H1 (cell line): ENCODE measurements around the gene CD48. TPM values are rescaled to one million over a fixed set of nuclear protein-coding genes. Genes with fewer than 3 reads are reported as not detected.

Experiments used
- CTCF ChIA-PET: fragments of 300-600 bp; sonication (Branson Sonifier 250); formaldehyde crosslinking; loops from one replicate; lab custom pipeline; 2021; ENCODE audit not compliant: partially characterized antibody; lab: Charles Lee
- POLR2A ChIA-PET: fragments of 300-600 bp; sonication (Branson Sonifier 250); formaldehyde crosslinking; loops from one replicate; lab custom pipeline; 2021; ENCODE audit warnings: inconsistent platforms; ENCODE audit not compliant: partially characterized antibody; lab: Charles Lee
- DNase-seq, 2 experiments: peaks; one replicate each; pipeline versions ENCODE4 v3.0.0 to v3.0.0-alpha.2; 2010 to 2022; ENCODE audit warnings: low spot score in 2 of 2, low read depth in 1 of 2, mixed read lengths in 1 of 2
- FAIRE-seq: peaks from 2 replicates; lab custom pipeline; 2011; peaks lifted over from hg19 to GRCh38; lab: Jason Lieb, UNC
- H2AFZ ChIP-seq: 2 replicates; pipeline ENCODE4 v1.8.1; 2012; ENCODE audit warnings: low read length, inconsistent platforms
- H2AK5ac ChIP-seq: 2 replicates; pipeline ENCODE4 v1.6.1; 2013; ENCODE audit warnings: low read depth, low read length
- H2BK120ac ChIP-seq: replicated peaks from 2 replicates; pipeline ENCODE3; 2013; ENCODE audit warnings: low read depth, low read length, inconsistent platforms
- H2BK12ac ChIP-seq: 2 replicates; pipeline ENCODE4 v1.6.1; 2013; ENCODE audit warnings: low read depth, low read length
- H2BK15ac ChIP-seq: 2 replicates; pipeline ENCODE4 v1.6.1; 2013; ENCODE audit warnings: low read length
- H2BK20ac ChIP-seq: 2 replicates; pipeline ENCODE4 v1.6.1; 2013; ENCODE audit warnings: low read length
- H2BK5ac ChIP-seq: 2 replicates; pipeline ENCODE4 v1.6.1; 2013; ENCODE audit warnings: low read depth, low read length
- H3K14ac ChIP-seq: 2 replicates; pipeline ENCODE4 v1.6.1; 2013; ENCODE audit warnings: inconsistent platforms; ENCODE audit not compliant: insufficient read length
- H3K18ac ChIP-seq: 2 replicates; pipeline ENCODE4 v1.6.1; 2013; ENCODE audit warnings: low read length; ENCODE audit errors: extremely low read depth
- H3K23ac ChIP-seq: 2 replicates; pipeline ENCODE4 v1.6.1; 2013; ENCODE audit warnings: inconsistent platforms; ENCODE audit not compliant: insufficient read length
- H3K23me2 ChIP-seq: 2 replicates; pipeline ENCODE4 v1.6.1; 2013; ENCODE audit warnings: low read depth, low read length
- H3K27ac ChIP-seq: 2 replicates; pipeline ENCODE4 v1.6.1; 2011; ENCODE audit warnings: low read depth, low read length, inconsistent platforms
- H3K27me3 ChIP-seq, 4 experiments: replicated peaks in 1 of 4; 1 replicate in 1 of 4; 2 replicates in 3 of 4; pipeline versions ENCODE4 v1.6.1 to v1.8.1; 2011 to 2013; ENCODE audit warnings: low read length in 3 of 4, mild to moderate bottlenecking in 3 of 4, inconsistent platforms in 2 of 4, mixed read lengths in 2 of 4, moderate library complexity in 1 of 4; ENCODE audit not compliant: control insufficient read depth in 3 of 4, insufficient read depth in 3 of 4; ENCODE audit errors: extremely low read depth in 1 of 4
- H3K36me3 ChIP-seq, 4 experiments: 2 replicates each; pipeline versions ENCODE4 v1.6.1 to v1.8.1; 2011 to 2013; ENCODE audit warnings: mild to moderate bottlenecking in 4 of 4, low read length in 3 of 4, moderate library complexity in 2 of 4, control low read depth in 1 of 4, inconsistent platforms in 1 of 4; ENCODE audit not compliant: insufficient read depth in 4 of 4, control insufficient read depth in 2 of 4
- H3K4ac ChIP-seq: replicated peaks from 2 replicates; pipeline ENCODE3; 2013; ENCODE audit warnings: low read length, low read depth, mixed read lengths, inconsistent platforms; ENCODE audit not compliant: insufficient read length
- H3K4me1 ChIP-seq, 4 experiments: replicated peaks in 1 of 4; 1 replicate in 1 of 4; 2 replicates in 3 of 4; pipeline versions ENCODE4 v1.6.1 to v1.8.1; 2011 to 2013; ENCODE audit warnings: low read length in 3 of 4, inconsistent platforms in 2 of 4, mixed read lengths in 1 of 4; ENCODE audit not compliant: insufficient read depth in 4 of 4, control insufficient read depth in 3 of 4
- H3K4me2 ChIP-seq, 2 experiments: 2 replicates each; pipeline versions ENCODE4 v1.6.1 to v1.8.1; 2011 to 2013; ENCODE audit warnings: low read depth in 2 of 2, low read length in 2 of 2, control low read depth in 1 of 2, inconsistent platforms in 1 of 2, mild to moderate bottlenecking in 1 of 2; ENCODE audit not compliant: insufficient read depth in 1 of 2
- H3K4me3 ChIP-seq, 4 experiments: fragments of 200-600, 300-600 bp in 1 of 4; sonication (generic), shearing (Covaris generic), sonication (Bioruptor Twin) in 1 of 4; 2 replicates each; pipeline versions ENCODE4 v1.5.1 to v1.8.1; 2011 to 2016; ENCODE audit warnings: low read length in 4 of 4, low read depth in 3 of 4, control low read depth in 2 of 4, inconsistent platforms in 2 of 4, mild to moderate bottlenecking in 2 of 4, mixed read lengths in 1 of 4, moderate library complexity in 1 of 4; ENCODE audit not compliant: insufficient read depth in 2 of 4; ENCODE audit errors: extremely low read depth in 1 of 4
- H3K56ac ChIP-seq: replicated peaks from 2 replicates; pipeline ENCODE3; 2013; ENCODE audit warnings: low read depth, mild to moderate bottlenecking, mixed read lengths, low read length, inconsistent platforms; ENCODE audit not compliant: insufficient read length
- H3K79me1 ChIP-seq: 2 replicates; pipeline ENCODE4 v1.6.1; 2013; ENCODE audit warnings: low read depth, low read length, control low read depth
- H3K79me2 ChIP-seq, 2 experiments: 2 replicates each; pipeline versions ENCODE4 v1.6.1 to v1.8.1; 2012 to 2013; ENCODE audit warnings: low read length in 2 of 2, mild to moderate bottlenecking in 2 of 2, inconsistent platforms in 1 of 2; ENCODE audit not compliant: insufficient read depth in 2 of 2, control insufficient read depth in 1 of 2
- H3K9ac ChIP-seq, 4 experiments: replicated peaks in 1 of 4; 1 replicate in 1 of 4; 2 replicates in 3 of 4; pipeline versions ENCODE4 v1.6.1 to v1.8.1; 2011 to 2013; ENCODE audit warnings: low read depth in 3 of 4, low read length in 3 of 4, control low read depth in 2 of 4, mild to moderate bottlenecking in 2 of 4, moderate library complexity in 2 of 4, inconsistent platforms in 1 of 4; ENCODE audit errors: extremely low read depth in 1 of 4
- H3K9me3 ChIP-seq, 2 experiments: 2 replicates each; pipeline versions ENCODE4 v1.6.1 to v1.8.1; 2012 to 2013; ENCODE audit warnings: mild to moderate bottlenecking in 2 of 2, moderate library complexity in 2 of 2, control low read depth in 1 of 2, inconsistent platforms in 1 of 2, low read depth in 1 of 2, low read length in 1 of 2, mixed read lengths in 1 of 2; ENCODE audit not compliant: insufficient read depth in 2 of 2
- H4K20me1 ChIP-seq, 2 experiments: replicated peaks in 1 of 2; 2 replicates each; pipeline versions ENCODE3 to v1.8.1; 2011 to 2013; ENCODE audit warnings: inconsistent platforms in 2 of 2, low read length in 2 of 2, mild to moderate bottlenecking in 1 of 2; ENCODE audit not compliant: insufficient read depth in 2 of 2, control insufficient read depth in 1 of 2
- H4K5ac ChIP-seq: 2 replicates; pipeline ENCODE4 v1.6.1; 2013; ENCODE audit warnings: low read length, low read depth, mixed read lengths, inconsistent platforms; ENCODE audit not compliant: insufficient read length
- H4K8ac ChIP-seq: 2 replicates; pipeline ENCODE4 v1.8.0; 2013; ENCODE audit warnings: mild to moderate bottlenecking, moderate library complexity, low read length, inconsistent platforms; ENCODE audit not compliant: insufficient read depth; ENCODE audit errors: extremely low read depth
- H4K91ac ChIP-seq: replicated peaks from 2 replicates; pipeline ENCODE3; 2013; ENCODE audit warnings: low read length, mixed read lengths, inconsistent platforms; ENCODE audit not compliant: insufficient read length
- BACH1 ChIP-seq: IDR thresholded peaks from 2 replicates; pipeline ENCODE4 v1.6.1; 2012; ENCODE audit warnings: low read length, improper control_type of control experiment
- CTBP2 ChIP-seq: IDR thresholded peaks from 2 replicates; pipeline ENCODE4 v1.7.0; 2011; ENCODE audit warnings: borderline replicate concordance, mild to moderate bottlenecking, moderate library complexity, mixed read lengths, low read length; ENCODE audit not compliant: insufficient read depth, insufficient read length
- HDAC2 ChIP-seq, 2 experiments: fragments of 300-600 bp in 1 of 2; sonication (generic) in 1 of 2; IDR thresholded peaks; 2 replicates each; pipeline ENCODE4 v1.6.1; 2011 to 2012; ENCODE audit warnings: low read depth in 2 of 2, low read length in 2 of 2, mild to moderate bottlenecking in 2 of 2, moderate library complexity in 2 of 2, borderline replicate concordance in 1 of 2, inconsistent platforms in 1 of 2
- HDAC6 ChIP-seq: IDR thresholded peaks from one replicate; pipeline ENCODE4 v1.7.1; 2012; ENCODE audit warnings: low read depth, mild to moderate bottlenecking, inconsistent platforms, low read length, moderate library complexity
- MAFK ChIP-seq: IDR thresholded peaks from 2 replicates; pipeline ENCODE4 v1.6.1; 2012; ENCODE audit warnings: low read depth, mild to moderate bottlenecking, improper control_type of control experiment, low read length
- POU5F1 ChIP-seq: IDR thresholded peaks from 2 replicates; pipeline ENCODE4 v1.6.1; 2011; ENCODE audit warnings: low read depth, mild to moderate bottlenecking, low read length, moderate library complexity
- SIRT6 ChIP-seq: IDR thresholded peaks from one replicate; pipeline ENCODE4 v1.7.1; 2012; ENCODE audit warnings: low read length, inconsistent platforms
- SP4 ChIP-seq: IDR thresholded peaks from 2 replicates; pipeline ENCODE4 v1.6.1; 2012; ENCODE audit warnings: low read length, inconsistent platforms
- SUZ12 ChIP-seq: fragments of 200-600 bp; sonication (generic); IDR thresholded peaks from 2 replicates; pipeline ENCODE4 v1.6.1; 2012; ENCODE audit warnings: mild to moderate bottlenecking, inconsistent platforms, low read length, moderate library complexity, mixed read lengths
- TAF7 ChIP-seq: optimal IDR thresholded peaks from 2 replicates; pipeline ENCODE3; 2011; ENCODE audit warnings: low read depth, mild to moderate bottlenecking, inconsistent platforms, low read length, moderate library complexity, borderline replicate concordance
- TBP ChIP-seq: IDR thresholded peaks from 2 replicates; pipeline ENCODE4 v1.6.1; 2011; ENCODE audit warnings: low read depth, low read length, improper control_type of control experiment
- polyA plus RNA-seq, 7 experiments: library from polyadenylated mRNA; depleted of rRNA in 3 of 7; stranded (reverse) in 5 of 7; unstranded in 2 of 7; fragments of >200 nt in 5 of 7; fragments of 200-250 nt in 2 of 7; gene quantifications; 1 replicate in 5 of 7; 2 replicates in 1 of 7; 4 replicates in 1 of 7; pipeline versions ENCODE4 v1.2.1 to v1.2.3, GENCODE V29; 2011 to 2013; ENCODE audit warnings: missing spikeins in 2 of 7, mixed read lengths in 2 of 7
- total RNA-seq: library from RNA; stranded (reverse); fragmentation: NEBNext Ultra II Directional; extraction: Animal tissue kit (Norgen Biotek cat#: 25700); gene quantifications from 2 replicates; pipeline ENCODE4 v1.2.1, GENCODE V29; 2021
- TF ChIP-seq, protein P1 (sequence below), 3 experiments: IDR thresholded peaks; 1 replicate in 2 of 3; 2 replicates in 1 of 3; pipeline versions ENCODE4 v1.5.1 to v1.6.1; 2011; ENCODE audit warnings: low read length in 3 of 3, mild to moderate bottlenecking in 3 of 3, inconsistent platforms in 2 of 3, low read depth in 1 of 3, moderate library complexity in 1 of 3; ENCODE audit not compliant: insufficient read depth in 1 of 3; ENCODE audit errors: control extremely low read depth in 1 of 3

The CD48 gene
- total and polyA plus RNA-seq, 2 of the 8 experiments (the other 6 are each of a cell fraction or from before 2014, with no cell fraction given) = 0.08 TPM; not detected in 1

GRCh38 chr1:160734301-160734700 is 22.7 kb upstream of the CD48 start:
- Histone ChIP-seq H3K36me3 (no peaks in the 10 kb centered on the region), H4K20me1 (no peaks in the 10 kb centered on the region), H3K18ac (no peak overlapping the region), H3K79me1 (no peaks in the 10 kb centered on the region), H4K8ac (no peak overlapping the region), H3K27me3 (no peaks in the 10 kb centered on the region), H3K23ac (no peak overlapping the region), H3K4me1 (no peaks in the 10 kb centered on the region), H4K91ac (no peak overlapping the region), H2BK120ac (no peak overlapping the region), H3K4ac (no peak overlapping the region), H3K27ac (no peak overlapping the region), H2AFZ (no peak overlapping the region), H3K23me2 (no peaks in the 10 kb centered on the region), H3K79me2 (no peaks in the 10 kb centered on the region), H3K56ac (no peak overlapping the region), H2BK12ac (no peak overlapping the region), H2AK5ac (no peak overlapping the region), H3K9ac (no peak overlapping the region), H3K14ac (no peak overlapping the region), H2BK20ac (no peak overlapping the region), H3K4me3 (no peak overlapping the region), H2BK15ac (no peak overlapping the region), H2BK5ac (no peak overlapping the region), H3K9me3 (no peaks in the 10 kb centered on the region), H4K5ac (no peak overlapping the region), H3K4me2 (no peak overlapping the region)
- FAIRE-seq = no peak
- ChIA-PET CTCF (interaction anchor here (1.8 kb wide), 1 partner anchor 8 kb away, joined by 4 read pairs; no protein-coding TSS in a partner anchor), POLR2A (no interaction called here)
- no peak for DNase-seq
- no peak for TF ChIP-seq SP4
- TF ChIP-seq CTBP2 = no peak
- TF ChIP-seq, protein P1, sequence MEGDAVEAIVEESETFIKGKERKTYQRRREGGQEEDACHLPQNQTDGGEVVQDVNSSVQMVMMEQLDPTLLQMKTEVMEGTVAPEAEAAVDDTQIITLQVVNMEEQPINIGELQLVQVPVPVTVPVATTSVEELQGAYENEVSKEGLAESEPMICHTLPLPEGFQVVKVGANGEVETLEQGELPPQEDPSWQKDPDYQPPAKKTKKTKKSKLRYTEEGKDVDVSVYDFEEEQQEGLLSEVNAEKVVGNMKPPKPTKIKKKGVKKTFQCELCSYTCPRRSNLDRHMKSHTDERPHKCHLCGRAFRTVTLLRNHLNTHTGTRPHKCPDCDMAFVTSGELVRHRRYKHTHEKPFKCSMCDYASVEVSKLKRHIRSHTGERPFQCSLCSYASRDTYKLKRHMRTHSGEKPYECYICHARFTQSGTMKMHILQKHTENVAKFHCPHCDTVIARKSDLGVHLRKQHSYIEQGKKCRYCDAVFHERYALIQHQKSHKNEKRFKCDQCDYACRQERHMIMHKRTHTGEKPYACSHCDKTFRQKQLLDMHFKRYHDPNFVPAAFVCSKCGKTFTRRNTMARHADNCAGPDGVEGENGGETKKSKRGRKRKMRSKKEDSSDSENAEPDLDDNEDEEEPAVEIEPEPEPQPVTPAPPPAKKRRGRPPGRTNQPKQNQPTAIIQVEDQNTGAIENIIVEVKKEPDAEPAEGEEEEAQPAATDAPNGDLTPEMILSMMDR (IDR thresholded peaks at IDR 0.05; ENCODE audit: control extremely low read depth in 1 of 3, insufficient read depth in 1 of 3, low read depth in 1 of 3, low read length in 3 of 3) = no peak
- TF ChIP-seq POU5F1 = no peak
- no peak for TF ChIP-seq HDAC2 (IDR thresholded peaks at IDR 0.05; ENCODE audit: borderline replicate concordance in 1 of 2, low read depth in 2 of 2, low read length in 2 of 2)
- no peak for TF ChIP-seq BACH1
- no peak for TF ChIP-seq SUZ12
- TF ChIP-seq TBP = no peak
- TF ChIP-seq HDAC6 = no peak
- no peak for TF ChIP-seq SIRT6
- no peak for TF ChIP-seq TAF7
- no peak for TF ChIP-seq MAFK
